M059J (cell line): Measurements from ENCODE around the gene DIDO1. TPM values are rescaled to one million over a fixed set of nuclear protein-coding genes. Genes with fewer than 3 reads are reported as not detected.
A peak's percentile ranks its signal among the peaks of the same experiment; 100 is the strongest.

Experiments used
- DNase-seq: peaks from one replicate; pipeline ENCODE4 v3.0.0-alpha.2; 2012; ENCODE audit warnings: low read depth
- total RNA-seq: library from RNA; depleted of rRNA; stranded (reverse); fragments of >200 nt; shearing (Covaris generic); gene quantifications from 2 replicates; pipeline ENCODE4 v1.2.3, GENCODE V29; 2014; rRNA removed

DIDO1 gene
- total RNA-seq = 26.1 and 42.6 TPM in 2 replicates

DNA sequence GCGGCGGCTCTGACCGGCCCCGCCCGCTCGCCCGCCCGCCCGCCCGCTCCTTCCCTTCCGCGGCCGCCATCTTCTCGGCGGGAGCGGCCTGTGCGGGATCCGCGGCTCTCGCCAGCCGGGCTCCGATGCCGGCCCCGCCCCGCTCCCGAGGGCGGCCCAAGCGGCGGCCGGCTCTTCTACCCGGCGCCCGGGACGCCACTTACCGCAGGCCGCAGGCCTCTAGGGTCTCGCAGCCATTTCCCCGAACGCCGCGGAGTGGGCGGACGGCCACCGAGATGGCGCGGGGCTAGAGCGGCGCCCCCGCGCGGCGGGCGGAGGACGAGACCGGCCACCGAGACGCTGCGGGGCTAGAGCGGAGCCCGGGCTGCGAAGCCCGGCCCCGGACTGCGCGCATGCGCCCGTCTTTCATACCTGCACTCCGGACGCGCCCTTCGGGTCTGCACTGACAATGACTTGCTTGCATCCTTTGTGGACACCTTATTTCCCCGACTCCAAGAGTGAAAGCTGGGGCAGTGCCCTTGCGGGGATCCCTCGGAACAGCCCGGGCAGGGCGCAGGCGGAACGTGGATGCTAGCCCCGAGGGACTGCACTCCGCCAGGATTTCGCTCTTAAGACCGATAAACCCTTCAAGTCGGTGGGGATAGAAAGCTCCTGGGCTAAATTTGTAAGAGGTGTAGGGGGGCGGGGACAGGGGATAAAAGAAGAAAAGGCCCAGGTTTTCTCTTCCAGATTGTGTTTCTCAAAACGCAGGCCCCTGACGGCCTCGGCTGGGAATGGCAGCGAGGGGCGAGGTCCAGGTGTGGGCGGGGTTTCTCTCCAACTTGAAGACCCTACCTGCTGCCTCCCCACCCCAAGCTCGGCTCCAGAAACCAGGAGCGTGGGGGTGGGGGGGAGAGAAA lies at the start of gene DIDO1:
DIDO1 (minus strand) TSS at position 277 of the 899 bp plus-strand sequence.
- DNase-seq = peak; percentile 87

DNA sequence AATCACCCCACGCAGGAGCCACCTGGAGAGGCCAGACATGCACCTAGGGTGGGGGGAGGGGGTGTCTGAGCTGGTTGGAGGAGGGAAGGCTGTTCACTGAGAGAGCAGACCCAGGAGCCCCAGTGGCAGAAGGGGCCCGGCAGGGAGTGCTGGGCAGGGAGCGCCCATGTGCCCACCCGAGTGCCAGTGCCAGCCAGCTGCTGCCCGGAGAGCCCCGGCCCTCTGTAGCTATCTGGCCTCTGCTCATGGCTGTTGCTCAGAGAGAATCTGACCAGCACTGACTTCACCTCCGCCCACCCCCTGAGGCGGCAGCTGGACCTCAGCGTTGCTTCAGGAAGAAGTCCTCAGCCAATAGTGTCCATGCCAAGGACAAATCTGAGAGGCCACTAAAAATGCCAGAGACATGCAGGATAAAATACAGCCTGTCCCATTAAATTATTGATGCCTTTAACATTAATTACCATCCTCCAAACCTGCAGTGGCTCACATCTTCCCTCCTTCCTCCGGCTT lies 49.0 kb upstream of the DIDO1 start:
- no peak for DNase-seq

DNA sequence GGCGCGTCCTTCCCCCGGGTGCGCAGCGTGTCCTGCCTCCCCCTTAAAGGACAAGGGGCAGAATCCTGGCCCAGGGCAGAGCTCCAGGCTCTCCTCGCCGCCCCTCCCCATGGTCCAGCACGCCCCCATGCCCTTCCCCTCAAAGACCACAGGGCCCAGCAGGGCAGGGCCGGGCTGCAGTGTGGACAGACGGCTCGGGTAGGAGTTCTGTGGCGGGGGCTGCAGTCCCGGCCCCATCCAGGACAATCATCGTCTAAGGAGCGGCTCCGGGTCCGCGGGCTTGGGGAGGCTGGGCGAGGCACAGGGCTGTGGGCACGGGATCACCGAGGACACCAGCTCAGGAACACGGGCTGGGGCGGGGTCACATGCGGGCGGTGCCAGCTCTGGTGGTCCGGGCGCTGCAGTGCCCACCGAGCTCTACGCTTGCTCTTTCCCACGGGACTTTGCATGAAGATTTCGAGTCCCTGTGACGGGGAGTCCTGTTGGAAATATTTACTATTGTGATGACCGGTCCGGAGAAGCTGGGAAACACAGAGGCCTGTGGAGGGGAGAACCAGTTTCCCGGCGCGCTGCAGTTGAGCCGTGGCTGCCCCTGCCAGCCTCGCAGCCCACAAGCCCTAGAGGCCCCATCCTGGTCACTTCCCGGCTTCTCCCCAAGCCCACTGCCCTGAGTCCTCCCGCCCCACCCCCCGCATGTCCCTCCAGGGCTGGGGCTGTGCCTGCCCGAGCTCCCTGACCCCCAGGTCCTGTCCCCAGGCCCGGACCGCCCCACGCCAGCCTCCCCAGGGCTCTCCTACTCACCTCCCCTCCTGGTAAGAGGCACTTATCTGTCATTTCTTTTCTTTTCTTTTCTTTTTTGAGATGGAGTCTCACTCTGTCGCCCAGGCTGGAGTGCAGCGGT lies 46.8 kb upstream of the DIDO1 start:
- DNase-seq = no peak

DNA sequence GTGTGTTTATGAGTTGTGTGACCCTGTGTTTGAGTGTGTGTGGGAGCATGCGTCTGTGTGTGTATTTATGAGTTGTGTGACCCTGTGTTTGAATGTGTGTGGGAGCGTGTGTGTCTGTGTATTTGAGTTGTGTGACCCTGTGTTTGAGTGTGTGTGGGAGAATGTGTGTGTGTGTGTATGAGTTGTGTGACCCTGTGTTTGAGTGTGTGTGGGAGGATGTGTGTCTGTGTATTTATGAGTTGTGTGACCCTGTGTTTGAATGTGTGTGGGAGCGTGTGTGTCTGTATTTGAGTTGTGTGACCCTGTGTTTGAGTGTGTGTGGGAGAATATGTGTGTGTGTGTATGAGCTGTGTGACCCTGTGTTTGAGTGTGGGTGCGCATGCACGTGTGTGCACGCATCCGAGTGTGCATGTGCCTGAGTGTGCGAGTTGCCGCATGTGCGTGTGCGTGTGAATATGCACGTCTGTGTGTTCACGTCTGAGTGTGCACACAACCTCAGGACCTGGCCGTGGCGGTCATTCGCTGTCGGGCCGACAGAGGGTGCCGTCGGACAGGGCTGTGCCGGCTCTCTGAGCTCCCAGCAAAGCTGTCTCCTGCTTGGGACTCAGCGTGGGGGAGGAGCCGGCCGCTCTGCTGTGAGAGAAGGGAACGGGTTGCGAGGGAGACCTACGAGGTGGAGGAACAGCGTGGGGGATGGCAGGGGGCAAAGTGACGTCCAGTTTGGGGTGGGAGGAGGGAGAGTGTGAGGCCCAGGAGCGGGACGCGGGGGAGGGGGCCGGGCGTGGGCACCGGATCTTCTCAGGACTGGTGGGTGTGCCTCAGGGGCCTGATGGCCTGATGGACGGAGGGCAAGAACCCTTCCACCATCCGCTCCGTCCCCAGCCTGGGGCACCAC lies 45.9 kb upstream of the DIDO1 start:
- peak; percentile 81 for DNase-seq

DNA sequence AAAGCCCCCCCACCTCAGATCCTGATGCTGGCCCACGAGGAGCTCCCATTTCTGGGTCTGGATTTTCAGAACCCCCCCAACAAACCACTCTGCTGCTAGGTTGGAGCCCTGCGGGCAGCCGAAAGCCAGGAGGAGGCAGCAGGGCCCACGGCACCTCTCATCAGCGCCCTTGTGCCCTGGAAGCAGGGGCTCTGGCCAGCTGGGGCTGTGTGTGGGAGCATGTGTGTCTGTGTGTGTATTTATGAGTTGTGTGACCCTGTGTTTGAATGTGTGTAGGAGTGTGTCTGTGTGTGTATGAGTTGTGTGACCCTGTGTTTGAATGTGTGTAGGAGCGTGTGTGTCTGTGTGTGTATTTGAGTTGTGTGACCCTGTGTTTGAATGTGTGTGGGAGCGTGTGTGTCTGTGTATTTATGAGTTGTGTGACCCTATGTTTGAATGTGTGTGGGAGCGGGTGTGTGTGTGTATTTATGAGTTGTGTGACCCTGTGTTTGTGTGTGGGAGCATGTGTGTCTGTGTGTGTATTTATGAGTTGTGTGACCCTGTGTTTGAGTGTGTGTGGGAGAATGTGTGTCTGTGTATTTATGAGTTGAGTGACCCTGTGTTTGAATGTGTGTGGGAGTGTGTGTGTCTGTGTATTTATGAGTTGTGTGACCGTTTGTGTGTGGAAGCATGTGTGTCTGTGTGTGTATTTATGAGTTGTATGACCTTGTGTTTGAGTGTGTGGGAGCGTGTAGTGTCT lies 45.1 kb upstream of the DIDO1 start:
- DNase-seq = no peak

DNA sequence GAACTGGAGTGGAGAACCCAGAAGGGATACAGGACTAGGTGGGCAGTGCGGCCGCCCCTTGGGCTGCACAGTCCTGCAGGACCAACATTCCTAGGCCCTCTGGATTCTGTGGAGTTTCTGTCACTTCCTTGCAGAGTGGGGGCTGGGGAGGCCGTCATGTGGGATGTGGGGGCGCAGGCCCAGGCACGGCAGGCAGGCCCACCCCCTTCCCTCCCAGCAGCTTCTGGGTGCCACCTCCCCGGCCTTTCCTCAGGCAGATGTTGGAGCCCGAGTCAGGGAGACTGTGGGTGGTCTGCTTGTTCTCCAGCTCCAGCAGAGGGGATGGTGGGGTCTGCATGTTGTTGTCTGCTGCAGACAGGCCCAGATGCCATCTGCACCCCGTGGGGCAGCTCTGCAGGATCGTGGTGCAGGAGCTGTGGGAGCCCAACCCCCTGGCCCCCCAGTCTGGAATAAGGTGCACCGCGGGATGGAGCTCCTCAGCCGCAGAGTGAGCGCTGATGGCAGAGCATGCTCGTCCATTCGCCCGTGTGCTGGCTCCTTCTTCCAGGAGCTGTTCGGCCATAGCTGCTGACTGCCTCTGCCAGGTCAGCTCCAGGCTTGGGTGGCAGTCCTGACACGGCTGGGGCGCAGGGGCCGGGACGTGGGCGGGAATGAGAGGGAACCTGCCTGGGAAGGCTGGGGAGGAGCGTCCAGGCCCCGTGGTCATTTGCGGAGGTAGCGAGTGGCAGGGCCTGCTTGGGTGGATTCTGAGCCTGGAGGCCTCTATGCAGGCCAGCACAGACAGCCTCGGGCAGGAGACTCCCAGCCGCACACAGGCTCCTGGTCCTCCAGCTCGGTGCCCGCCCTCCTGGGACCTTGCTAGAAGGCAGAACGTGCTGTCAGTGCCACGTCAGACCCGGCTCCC lies 44.3 kb upstream of the DIDO1 start:
- DNase-seq = peak; percentile 11

DNA sequence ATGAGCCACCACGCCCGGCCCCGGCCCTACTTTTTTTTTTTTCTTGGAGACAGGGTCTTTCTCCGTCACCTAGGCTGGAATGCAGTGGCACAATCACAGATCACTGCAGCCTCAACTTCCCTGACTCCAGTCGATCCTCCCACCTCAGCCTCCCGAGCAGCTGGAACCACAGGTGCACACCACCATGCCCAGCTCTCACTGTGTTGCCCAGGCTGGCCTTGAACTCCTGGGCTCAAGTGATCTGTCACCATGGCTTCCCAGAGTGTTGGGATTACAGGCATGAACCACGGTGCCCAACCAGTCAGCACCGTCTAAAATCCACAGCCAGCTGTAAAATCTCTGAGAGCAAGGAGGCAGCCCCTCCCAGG lies 43.6 kb upstream of the DIDO1 start:
- DNase-seq = no peak

DNA sequence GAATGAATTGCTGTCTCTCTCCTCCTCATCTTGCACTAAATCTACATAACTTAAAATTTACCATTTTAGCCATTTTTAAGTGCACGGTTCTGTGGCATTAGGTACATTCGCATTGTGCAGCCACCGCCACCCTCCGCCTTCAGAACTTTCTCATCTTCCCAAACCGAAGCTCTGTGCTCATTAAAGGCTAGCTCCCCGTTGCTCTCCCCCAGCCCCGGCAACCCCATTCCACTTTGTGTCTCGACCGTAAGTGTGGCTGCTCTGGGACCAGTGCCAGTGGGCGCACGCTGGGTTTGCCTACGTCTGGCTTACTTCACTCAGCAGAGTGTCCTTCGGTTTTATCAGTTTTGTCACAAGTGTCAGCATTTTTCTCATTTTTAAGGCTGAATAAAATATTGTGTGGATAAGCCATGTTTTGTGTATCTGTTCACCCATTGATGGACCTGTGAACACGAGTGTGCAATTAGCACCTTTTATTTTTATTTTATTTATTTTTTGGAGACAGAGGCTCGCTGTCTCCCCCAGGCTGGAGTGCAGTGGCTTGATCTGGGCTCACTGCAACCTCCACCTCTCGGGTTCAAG lies 43.0 kb upstream of the DIDO1 start:
- no peak for DNase-seq

GRCh38 chr20:62968378-62969178 lies 42.3 kb upstream of the DIDO1 start:
- no peak for DNase-seq

GRCh38 chr20:62967628-62968351 lies 41.5 kb upstream of the DIDO1 start:
- no peak for DNase-seq

DNA sequence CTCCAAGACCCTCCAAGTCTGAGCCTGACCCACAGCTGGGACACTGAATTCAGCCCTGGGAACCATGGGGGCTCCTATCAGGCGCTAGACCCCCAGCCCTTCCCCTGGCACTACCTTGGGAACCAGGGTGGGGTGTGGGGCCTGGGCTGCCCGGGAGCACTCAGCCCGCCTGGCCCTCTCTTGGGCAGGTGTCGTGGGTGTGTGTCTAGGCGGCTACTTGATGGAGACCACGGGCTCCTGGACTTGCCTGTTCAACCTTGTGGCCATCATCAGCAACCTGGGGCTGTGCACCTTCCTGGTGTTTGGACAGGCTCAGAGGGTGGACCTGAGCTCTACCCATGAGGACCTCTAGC lies 40.8 kb upstream of the DIDO1 start:
- no peak for DNase-seq

DNA sequence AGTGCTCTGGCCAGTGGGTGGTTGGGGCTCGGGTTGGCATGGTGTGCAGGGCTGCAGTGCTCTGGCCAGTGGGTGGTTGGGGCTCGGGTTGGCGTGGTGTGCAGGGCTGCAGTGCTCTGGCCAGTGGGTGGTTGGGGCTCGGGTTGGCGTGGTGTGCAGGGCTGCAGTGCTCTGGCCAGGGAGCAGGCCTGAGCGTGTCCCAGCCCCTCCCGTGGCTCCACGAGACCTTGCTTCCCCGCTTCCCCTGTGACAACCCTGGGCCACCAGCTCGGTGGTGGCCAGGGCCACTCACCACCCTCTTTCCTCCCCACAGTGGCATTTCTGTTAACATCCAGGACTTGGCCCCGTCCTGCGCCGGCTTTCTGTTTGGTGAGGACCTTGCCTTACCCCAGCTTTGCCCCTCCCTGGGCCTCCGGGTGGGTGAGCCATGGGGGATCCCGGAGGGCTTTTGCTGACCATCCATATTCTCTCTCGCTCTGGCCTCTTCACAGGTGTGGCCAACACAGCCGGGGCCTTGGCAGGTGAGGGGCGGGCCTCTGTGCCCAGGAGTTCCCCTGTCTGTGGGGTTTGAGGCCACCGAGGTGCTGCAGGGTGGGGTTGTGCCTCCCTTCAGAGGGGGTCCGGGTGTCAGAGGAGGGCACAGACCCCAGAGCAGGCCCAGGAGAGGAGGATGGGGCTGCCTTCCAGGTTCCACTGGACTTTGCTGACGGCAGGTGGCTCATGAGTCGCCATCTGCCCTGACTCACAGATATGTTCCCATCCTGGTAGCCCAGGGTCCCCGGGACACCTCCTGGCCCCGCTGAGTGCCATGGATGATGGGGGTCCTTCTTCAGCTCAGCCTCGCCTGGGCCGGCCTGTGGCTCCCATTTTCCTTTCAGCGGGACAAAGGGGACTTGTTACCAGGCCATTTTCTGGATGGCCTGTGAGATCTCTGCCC lies 40.2 kb upstream of the DIDO1 start:
- no peak for DNase-seq

DNA sequence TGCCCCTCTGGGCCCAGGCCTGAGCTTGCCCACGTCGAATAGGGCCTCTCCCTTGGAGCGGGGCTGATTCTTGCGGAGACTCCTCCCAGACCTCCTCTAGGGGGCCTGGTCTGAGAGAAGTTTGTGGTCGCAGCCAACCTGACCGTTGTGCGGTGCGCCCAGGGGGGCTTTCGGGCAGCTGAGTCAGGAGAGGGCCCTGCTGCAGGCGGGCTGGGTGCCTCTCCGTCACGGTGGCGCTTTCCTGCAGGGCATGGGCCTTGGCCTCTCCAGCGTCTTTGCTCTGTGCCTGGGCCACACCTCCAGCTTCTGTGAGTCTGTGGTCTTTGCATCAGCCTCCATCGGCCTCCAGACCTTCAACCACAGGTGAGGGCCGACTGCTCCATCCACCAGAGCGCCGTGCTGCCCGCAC lies 39.1 kb upstream of the DIDO1 start:
- no peak for DNase-seq

DNA sequence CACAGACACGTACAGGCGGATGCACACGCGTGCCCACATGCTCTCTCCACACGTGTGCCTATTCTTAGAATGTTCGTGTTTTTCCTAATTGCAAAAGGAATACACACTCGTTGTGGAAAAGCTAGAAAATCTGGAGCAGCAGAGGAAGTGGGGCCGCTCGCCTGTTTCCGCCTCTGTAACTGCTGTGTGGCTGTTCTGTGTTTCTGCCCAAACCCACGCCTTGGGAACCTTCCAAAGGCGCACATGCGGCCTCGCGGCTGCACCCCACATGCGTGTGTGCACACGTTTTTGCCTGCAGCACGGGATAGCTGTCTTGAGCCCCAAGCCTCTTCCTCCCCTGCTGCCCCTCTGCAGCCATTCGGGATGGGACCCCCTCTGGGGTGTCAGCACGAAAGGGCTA lies 38.4 kb upstream of the DIDO1 start:
- no peak for DNase-seq

DNA sequence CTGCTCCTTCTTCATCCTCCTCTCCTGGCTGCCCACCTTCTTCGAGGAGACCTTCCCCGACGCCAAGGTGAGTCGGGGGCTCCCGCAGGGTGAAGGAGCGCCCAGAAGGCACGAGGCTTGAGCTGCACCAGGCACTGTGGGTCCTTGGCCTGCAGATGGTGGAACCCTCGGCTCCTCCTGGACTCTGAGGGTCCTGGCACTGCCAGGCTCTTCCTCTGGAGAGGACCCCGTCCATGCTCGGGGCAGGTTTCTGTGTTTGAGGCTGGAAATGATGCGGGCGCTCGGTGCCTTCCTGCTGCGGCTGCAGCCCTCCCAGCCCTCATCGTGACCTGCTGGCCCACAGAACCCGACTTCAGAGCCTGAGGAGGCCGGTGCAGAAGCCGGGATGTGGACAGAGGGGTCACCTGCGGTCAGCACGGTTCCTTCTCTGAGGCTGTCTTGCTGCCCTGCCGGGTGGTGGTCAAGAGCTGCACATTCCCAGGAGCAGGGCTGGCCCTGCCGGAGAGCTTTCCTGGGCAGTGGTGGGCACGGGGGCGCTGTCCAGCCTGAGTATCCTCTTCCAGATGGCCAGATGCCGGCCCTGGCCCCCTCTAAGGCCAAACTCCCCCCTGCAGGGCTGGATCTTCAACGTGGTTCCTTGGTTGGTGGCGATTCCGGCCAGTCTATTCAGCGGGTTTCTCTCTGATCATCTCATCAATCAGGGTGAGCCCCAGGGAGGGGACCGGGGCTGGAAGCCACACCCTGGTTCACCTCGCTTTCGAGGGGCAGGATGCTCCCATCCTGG lies 37.5 kb upstream of the DIDO1 start:
- DNase-seq = no peak
